SU-DHL-6 (cell line): ENCODE results near the gene SNX13.

Experiments
- EZH2phosphoT487 ChIP-seq: fragments of 200-600 bp; sonication (generic), shearing (Covaris generic); conservative IDR thresholded peaks from 2 replicates; pipeline ENCODE4 v1.6.1; 2018; ENCODE audit warnings: mild to moderate bottlenecking, antibody characterized with exemption, low read length, moderate library complexity, mixed read lengths
- TF ChIP-seq, protein P1 (sequence below): fragments of 200-600 bp; sonication (generic); IDR thresholded peaks from one replicate; pipeline ENCODE4 v1.5.1; 2017; ENCODE audit warnings: antibody characterized with exemption, mild to moderate bottlenecking, low read length, moderate library complexity; ENCODE audit not compliant: insufficient read depth, poor library complexity, severe bottlenecking

DNA sequence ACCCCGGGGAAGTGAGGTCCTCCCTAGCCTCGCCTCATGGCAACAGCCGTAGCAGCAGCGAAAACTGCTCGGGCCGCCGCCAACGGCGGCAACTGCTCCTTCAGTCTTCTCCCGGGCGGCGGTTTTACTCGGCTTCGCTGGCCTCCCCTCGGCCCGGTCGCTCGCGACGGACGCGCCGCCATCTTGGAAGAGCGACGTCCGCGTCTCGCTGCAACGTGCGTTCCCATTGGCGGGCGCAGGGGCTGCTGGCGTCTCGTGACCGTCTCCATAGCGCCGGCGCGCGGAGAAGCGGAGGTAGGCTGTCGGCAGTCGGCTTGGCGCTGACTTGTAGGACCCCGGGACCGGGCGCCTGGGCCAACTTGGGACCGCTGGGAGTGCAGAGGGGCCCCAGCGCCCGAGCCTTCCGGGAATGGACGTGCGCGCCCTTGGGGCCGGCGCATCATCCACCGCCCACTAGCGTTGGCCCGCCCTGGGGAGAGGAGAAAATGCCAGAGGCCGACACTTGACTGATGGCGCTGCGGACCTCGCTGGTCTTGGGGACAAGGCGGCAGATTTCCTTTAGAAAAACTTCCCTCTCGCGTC, at the start of gene SNX13:
- TF ChIP-seq, protein P1, sequence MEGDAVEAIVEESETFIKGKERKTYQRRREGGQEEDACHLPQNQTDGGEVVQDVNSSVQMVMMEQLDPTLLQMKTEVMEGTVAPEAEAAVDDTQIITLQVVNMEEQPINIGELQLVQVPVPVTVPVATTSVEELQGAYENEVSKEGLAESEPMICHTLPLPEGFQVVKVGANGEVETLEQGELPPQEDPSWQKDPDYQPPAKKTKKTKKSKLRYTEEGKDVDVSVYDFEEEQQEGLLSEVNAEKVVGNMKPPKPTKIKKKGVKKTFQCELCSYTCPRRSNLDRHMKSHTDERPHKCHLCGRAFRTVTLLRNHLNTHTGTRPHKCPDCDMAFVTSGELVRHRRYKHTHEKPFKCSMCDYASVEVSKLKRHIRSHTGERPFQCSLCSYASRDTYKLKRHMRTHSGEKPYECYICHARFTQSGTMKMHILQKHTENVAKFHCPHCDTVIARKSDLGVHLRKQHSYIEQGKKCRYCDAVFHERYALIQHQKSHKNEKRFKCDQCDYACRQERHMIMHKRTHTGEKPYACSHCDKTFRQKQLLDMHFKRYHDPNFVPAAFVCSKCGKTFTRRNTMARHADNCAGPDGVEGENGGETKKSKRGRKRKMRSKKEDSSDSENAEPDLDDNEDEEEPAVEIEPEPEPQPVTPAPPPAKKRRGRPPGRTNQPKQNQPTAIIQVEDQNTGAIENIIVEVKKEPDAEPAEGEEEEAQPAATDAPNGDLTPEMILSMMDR, result no peak
- no peak for TF ChIP-seq EZH2phosphoT487
